Stimulated activated CD8-positive, alpha-beta memory T cell treated with anti-CD3 and anti-CD28 coated beads, Interleukin-15, amount 100 ng/mL, for 4 hours (primary cell): ENCODE measurements around the gene ZBTB40.

Experiments
- DNase-seq, 2 donors: peaks; one replicate each; pipeline ENCODE4 v3.0.0-alpha.2; 2020; ENCODE audit warnings: low read depth in 2 of 2

Gene ZBTB40

GRCh38 chr1:22471610-22472009 lies 20.0 kb downstream of the ZBTB40 start:
- no peak for DNase-seq

DNA sequence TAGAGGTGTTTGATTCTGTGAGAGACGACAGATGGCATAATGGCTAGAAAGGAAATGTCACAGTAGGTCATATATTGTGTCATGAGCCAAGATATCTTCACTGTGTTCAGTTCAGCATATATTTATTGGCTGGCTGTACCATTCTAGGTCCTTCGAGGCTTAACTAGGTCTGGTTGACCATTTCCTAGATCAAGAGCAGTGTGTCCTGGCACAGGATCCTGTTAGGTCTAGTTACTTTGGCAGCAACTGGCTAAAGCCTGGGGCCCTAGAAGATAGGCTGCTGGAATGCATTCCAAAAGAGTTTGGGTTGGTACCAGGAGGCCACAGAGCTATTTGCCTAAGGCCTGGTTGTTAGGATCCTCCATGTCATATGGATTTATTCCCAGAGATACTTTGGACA lies 20.9 kb downstream of the ZBTB40 start:
- DNase-seq = no peak

GRCh38 chr1:22473952-22474351 lies 22.3 kb downstream of the ZBTB40 start:
- no peak for DNase-seq

GRCh38 chr1:22476566-22476965 lies 24.9 kb downstream of the ZBTB40 start:
- DNase-seq = no peak

- no peak for DNase-seq
Observed at GRCh38 chr1:22483121-22483520, 31.5 kb downstream of the ZBTB40 start.

DNA sequence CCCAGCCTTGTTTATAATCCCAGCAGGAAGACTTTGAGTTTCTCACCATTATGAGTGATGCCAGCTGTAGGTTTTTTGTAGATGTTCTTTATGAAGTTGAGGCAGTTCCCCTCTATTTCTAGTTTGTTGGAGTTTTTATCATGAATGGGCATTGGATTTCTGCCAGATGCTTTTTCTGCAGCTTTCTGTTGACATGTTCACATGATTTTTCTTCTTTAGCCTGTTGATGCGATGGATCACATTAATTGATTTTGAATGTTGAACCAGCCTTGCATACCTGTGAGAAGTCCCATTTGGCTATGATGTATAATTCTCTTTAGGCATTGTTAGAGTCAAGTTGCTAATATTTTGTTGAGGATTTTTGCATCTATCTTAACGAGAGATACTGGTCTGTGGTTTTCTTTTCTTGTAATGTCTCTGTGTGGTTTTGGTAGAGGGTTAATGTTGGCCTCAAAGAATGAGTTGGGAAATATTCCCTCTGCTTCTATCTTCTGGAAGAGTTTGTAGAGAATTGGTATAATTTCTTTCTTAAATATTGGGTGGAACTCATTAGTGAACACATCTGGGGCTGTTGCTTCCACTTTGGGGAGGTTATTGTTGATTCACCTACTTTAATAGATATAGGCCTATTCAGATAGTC lies 33.2 kb downstream of the ZBTB40 start:
- no peak for DNase-seq

GRCh38 chr1:22485431-22485830 lies 33.8 kb downstream of the ZBTB40 start:
- DNase-seq = no peak

GRCh38 chr1:22487781-22488180 lies 36.1 kb downstream of the ZBTB40 start:
- DNase-seq = no peak

DNA sequence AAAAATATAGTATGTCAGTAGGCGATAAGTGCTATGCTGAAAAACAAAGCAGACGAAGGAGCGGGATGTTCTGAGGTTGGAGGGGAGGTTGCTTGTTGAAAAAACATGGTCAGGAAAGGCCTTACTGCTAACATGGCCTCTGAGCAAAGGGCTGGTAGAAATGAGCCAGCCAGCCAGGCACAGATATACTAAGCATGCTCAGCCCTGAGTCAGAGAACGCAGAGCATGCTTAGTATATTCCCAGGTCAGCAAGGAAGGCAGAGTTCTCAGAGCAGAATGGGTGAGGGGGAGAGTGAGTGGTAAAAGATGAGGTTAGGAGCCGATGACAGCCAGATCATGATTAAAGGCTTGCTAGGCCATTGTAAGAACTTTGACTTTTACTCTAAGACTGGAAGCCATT lies 36.7 kb downstream of the ZBTB40 start:
- DNase-seq = no peak

- no peak for DNase-seq
Observed at GRCh38 chr1:22489278-22489677, 37.6 kb downstream of the ZBTB40 start.

- no peak for DNase-seq
Observed at GRCh38 chr1:22489823-22490222, 38.2 kb downstream of the ZBTB40 start.

DNA sequence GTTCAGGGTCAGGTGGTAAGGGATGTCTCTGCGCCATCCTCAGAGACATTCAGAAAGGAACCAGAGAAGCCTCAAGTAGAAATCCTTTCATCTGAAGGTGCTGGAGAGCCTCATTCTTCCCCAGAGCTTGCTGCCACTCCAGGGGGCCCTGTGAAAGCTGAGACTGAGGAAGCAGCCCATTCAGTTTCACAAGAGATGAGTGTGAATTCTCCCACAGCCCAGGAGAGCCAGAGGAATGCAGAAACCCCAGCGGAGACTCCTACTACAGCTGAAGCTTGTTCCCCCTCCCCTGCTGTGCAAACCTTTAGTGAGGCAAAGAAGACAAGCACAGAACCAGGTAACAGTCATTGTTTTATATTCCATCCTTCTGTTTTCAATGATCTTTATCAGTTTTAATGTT lies 38.7 kb downstream of the ZBTB40 start:
- DNase-seq = no peak

GRCh38 chr1:22491995-22492715 lies 40.5 kb downstream of the ZBTB40 start:
- no peak for DNase-seq

DNA sequence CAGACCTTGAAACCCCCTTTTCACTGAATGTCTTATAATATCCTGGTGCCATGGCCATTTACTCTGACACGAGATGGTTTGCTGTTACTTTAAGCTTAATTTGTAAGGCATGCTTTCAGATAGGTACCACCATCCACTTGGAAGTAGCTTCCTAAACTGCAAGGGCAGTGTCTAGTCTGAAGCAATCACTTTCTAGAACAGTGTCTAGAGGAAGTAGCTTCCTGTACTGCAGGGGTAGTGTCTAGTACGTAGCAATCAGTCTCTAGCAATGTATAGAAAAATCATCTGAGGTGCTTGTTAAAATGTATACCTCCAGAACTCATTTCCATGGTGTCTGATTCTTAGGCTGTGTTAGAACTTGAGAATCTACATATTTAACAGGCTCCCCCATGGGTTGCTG lies 42.5 kb downstream of the ZBTB40 start:
- no peak for DNase-seq

- DNase-seq = no peak
Observed at GRCh38 chr1:22494943-22495579, 43.4 kb downstream of the ZBTB40 start.

- DNase-seq = no peak
Observed at GRCh38 chr1:22496536-22497160, 45.0 kb downstream of the ZBTB40 start.

GRCh38 chr1:22498463-22498862 lies 46.8 kb downstream of the ZBTB40 start:
- no peak for DNase-seq

DNA sequence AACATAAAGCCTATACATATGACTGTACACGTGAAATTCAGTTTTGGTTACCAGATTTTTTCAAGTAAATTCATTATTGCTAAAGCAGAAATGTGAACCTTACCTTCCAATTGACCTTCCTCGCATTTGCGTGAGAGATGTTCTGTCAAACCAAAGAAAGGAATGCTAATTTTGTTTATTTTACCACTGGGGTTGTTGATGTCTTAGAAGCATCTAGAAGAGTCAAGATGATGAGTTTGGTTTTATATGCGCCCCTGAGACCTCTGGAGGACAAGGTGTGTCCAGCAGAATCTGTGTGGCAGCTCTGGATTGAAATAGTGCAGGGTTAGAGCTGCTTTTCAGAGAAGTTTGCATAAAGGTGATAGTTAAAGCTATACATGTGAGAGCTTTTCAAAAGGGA lies 48.4 kb downstream of the ZBTB40 start:
- DNase-seq = no peak

DNA sequence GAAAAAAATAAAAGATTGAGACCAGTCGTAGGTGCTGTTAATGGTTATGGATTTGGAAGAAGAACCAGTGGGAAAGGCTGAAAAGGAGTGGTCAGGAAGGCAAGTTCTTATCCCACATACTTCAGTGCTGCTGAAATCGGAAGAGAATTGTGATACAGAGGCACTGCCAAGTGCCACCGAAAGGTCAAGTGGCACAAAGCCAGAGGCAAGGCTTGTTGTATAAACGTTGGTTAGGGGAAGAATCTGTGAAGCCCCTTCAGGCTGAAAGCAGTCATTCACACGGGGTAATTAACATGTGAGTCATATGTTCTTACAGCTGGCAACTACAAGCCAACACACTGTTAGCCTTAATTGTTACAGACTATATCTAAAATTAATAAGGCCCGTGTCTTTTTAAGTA lies 48.8 kb downstream of the ZBTB40 start:
- no peak for DNase-seq

DNA sequence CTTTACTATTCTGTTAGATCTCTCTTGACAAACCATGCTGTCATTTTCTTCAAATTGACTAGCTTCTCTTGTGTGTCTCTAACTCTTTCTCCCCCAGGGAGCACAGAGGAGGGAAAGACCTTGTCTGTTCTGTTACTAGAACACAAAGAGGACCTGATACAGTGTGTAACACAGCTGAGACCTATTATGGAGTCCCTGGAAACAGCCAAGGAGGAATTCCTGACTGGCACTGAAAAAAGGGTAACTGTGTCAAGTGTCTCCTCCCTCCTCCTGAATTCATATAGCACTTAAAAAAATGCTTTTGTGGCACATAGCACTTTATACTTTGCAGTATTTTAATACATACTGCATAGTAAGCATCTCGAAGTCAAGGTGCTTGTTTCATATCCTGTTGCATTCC lies 50.6 kb downstream of the ZBTB40 start:
- no peak for DNase-seq

DNA sequence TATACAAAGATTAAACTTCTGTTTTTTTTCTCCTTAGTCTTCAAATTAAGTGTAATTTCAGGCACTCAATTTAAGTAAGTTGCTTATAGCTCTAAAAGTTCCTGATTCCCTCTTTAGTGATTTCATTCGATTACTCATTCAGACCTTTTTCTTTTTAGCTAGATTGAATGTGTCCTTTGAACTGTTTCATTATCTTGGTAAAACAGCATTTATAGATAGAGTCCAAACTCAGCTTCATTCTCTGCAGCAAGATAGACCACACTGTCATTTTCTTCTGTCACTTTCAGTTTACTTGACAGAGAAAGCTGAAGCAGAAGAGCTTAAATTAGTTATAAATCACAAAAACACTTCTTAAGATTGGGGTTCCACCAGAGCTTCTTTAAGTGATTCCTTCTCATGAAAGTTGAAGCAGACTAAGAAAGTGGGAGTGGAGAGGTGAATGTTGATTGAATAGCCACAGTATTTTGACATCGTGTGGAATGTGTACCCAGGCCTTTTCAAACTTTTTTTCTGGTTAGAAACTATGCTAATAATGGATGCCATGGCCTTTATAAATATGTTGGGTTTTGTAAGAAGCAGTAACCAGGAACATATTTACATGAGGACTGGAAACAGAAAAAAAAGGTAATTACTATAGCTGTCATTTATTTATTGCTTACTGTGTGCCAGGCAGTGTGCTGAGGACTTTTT lies 52.2 kb downstream of the ZBTB40 start:
- DNase-seq = no peak

- DNase-seq = no peak
Observed at GRCh38 chr1:22506130-22506692, 54.6 kb downstream of the ZBTB40 start.
